Measurements from ENCODE around the gene YKT6.

The YKT6 gene

DNA sequence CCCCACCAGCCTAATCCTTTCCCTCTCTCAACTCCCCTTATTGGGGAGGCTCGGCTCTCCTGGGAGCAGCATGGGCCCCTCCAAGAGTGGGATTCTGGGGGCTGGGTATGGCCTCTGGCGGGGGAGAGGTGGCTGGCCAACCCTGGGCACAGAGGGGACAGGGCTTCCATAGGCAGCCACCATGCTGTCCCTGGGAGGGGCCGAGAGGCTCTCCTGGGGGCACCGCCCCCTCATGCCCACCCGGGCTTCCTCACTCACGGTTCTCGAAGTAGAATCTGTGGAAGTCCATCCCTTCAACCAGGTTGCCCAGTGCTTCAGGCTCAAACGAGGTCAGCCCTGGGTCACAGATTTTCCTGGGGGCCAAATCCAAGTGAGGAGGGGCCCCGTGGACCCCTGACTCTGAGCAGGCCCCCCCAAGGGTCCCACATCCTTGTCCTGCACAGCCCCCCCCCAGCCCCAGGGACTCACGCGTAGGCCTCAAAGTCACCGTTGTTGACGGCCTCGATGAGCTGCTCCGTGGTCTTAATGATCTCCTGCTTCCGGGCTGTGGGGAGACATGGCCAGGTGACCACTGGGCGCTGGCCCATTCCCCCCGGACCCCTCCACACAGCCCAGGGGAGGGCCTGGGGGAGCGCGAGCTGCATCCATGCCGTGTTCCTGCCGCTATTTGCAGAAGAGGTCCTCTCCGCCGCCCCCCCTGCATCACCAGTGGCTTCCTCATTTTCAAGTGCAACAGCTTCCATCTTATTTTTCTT lies 19.8 kb downstream of the YKT6 start:
- no peak for DNase-seq

DNA sequence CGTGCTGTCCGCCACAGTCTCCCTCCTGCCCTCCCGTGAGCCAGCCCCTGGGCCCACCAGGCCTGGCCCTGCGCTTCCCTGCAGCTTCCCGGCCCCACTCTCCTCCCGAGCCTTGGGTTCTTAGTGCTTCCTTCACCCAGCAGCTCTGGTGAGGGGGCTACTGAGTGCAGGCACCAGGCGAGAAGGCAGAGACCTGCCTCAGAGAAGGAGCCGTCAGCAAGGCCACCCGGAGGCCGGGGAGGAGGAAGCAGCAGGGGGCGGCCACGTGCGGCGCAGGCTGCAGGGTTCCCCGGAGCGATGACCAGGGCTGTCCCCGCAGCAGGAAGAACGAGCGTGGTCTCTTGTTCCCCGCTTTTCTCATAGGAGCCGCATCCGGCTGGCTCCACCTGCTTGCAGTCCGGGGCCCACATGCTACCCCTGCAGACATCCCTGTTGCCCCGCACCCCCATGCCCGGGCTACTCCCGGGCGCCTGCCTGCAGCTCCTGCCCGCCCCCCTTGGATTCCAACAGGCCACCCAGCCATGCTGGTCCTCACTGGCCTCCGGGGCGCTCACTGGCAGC lies 20.5 kb downstream of the YKT6 start:
- no peak for DNase-seq

GRCh38 chr7:44222074-44222473 lies 21.3 kb downstream of the YKT6 start:
- no peak for DNase-seq

DNA sequence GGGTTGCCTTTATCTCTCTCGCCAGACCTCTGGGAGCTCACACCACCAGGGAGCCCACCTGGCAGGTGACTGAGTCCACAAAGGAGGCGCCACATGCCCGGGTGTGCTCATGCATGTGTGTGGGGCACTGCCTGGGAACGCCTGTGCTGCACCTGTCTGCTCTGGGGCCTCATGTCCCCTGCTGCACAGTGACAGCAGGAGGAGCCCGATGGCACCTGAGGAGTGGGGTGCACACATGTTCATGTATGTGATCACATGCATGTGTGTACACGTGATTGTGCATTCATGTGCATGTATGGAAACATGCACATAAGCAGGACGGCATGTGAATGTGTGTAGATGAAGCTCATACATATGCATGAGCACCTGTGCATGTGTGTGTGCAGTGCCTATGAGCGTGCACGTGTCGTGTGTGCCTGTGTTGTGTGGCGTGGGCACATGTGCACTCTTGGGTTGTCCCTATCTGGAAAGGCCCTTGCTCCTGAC lies 22.0 kb downstream of the YKT6 start:
- DNase-seq, result no peak

- no peak for DNase-seq
Measured at GRCh38 chr7:44223362-44224079, 22.7 kb downstream of the YKT6 start.

DNA sequence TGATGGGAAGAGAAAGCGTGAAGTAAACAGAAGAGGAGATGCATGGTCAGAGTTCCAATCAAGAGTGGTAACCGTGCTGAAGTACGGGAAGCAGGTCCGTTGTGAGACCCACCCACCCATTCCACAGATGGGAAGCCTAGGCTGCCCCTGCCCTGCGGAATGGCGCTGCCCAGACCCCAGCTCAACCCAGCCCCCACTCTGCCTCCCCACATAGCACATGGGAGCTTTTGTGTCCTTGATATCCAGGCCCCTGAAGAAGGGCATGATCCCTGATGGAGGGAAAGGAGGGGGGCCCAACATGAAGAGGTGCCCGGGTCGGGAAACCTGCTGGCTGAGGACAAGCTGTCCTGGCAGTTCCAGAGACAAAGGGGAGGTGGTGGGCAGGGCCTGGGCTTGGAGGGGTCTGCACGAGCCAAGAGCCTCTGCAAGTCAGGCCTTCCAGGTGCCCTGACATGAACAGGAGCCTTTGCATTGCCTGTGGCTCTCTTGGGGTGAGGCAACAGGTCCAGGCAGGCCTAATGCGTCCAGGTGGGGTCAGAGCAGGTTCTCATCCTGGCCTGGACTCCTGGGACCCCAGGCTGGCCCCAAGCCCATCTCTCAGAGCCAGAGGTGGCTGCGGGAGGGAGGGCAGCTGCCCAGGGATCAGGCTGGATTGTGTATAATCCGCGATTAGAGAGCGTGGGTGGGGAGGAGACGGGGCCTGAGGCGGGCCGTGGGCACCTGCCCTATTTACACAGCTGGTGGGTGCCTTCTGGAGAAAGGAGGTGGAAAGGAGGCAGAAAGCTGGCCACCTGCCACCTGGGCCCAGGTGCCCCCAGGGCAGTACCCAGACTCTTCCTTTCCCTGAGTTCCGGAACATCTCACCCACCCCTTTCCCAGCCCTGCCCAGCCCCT lies 23.5 kb downstream of the YKT6 start:
- DNase-seq, result no peak

- DNase-seq, result no peak
Measured at GRCh38 chr7:44224974-44225565, 24.3 kb downstream of the YKT6 start.

DNA sequence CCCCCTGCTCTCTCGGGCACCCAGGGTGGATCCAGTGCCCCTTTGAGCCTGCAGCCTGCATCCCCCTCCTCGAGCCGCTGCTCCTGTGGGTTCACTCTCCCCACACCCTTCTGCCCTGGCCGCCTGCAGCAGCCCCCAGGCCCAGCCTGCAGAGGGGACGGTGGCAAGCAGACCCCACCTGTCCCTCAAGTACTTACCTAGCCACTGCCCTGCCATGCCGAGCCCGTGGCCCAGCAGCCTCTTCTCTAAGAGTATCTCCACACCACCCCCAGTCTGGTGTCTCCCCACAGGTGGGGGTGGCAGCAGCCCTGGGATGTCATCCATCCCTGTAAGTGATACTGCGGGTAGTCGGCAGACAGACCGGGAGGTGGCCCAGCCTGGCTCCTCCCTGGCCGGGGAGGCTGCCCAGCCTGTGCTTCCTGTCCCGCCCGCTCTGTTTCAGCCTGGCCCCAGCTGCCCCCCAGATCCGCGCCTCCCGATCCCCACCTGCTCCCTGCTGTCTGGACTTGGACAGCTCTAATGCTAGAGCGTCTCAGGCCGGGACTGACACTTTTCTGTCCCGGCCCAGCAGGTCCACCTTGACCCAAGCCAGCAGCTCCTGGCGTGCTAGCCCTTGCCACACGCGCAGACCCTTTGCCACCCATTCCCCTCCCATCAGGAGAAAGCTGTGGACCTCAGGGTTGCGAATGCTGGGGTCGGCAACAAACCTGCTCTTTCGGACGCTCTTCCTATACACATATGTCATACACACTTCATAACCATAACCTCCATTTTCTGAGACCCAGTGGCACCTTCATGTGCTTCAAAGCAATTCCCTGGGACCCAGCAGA lies 25.0 kb downstream of the YKT6 start:
- DNase-seq, result no peak

GRCh38 chr7:44226396-44226753 lies 25.6 kb downstream of the YKT6 start:
- no peak for DNase-seq

DNA sequence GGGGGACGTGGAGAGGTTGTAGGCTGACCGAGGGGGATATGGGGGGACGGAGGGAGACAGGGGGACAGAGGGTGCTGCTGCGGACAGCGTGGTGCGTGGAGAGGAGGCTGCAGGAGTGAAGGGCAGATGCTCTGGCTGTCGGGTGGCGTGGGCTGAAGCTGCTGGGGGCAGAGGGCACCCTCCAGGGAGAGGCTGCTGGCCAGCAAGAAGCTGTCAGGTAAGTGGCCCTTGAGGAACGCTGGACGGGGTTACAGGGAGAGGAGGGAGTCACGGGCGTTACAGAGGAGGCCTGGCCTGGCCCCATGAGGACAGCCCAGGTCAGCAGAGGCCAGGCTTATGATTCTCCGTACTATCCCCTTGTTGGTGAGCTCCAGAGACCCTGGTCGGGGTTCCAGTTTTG lies 27.1 kb downstream of the YKT6 start:
- no peak for DNase-seq

- no peak for DNase-seq
Measured at GRCh38 chr7:44228571-44229350, 28.0 kb downstream of the YKT6 start.

GRCh38 chr7:44229546-44230105 lies 28.8 kb downstream of the YKT6 start:
- DNase-seq, result no peak

GRCh38 chr7:44230286-44230685 lies 29.5 kb downstream of the YKT6 start:
- DNase-seq, result no peak

- DNase-seq, result no peak
Measured at GRCh38 chr7:44231088-44231487, 30.3 kb downstream of the YKT6 start.

DNA sequence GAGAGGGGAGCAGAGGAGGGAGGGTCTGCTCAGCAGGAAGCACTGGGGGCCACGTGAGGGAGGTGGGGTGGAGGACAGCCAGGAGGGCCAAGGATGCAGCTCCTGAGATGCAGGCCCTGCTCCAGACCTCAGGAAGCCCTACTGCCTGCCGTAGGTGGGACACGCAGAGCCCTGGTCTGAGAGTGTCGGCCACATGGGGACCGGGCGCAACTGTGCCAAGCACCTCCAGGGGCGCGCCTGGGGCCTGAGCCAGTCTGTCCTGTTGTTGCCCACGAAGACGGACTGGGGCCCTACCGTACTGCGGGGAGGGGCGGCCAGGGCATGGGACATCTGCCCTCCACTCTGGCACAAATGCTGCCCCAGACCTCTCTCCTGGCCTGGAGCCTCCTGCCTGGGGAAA lies 31.6 kb downstream of the YKT6 start:
- DNase-seq, result no peak

DNA sequence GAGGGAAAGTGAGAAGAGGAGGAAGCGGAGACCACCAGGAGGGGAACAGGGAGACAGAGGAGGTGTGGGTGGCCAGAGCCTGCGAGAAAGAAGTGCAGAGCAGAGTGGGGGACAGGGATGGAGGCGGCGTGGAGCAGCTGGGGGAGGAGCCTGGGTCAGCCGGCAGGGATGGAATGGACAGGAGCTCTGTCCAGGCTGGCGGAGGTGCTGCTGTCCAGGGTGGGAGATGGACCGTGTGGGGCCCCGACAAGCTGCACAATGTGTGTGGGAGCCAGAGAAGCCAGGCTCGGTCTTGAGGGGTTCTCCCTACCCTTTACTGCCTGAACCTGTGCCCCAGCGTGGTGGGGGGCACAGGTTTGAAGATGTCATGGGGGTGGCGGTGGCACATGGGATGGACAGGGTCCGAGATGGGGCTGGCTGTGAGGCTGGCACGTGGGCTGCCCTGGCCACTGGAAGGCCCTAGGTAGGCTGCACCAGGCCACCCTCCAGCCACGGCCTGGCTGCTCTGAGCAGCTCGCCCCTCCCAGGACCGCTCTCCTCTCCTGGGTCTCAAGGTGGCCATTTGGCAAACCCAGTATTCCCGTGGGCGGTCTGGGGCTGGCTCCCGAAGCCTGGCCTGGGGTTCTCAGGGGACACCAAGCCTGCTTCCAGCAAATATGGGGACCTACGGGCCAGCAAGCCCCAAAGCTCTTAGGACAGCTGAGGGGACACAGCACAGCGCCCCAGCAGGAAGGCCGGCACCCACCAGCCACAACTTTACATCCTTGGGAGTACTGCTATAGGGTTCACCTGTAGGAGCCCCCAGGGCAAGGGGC lies 32.3 kb downstream of the YKT6 start:
- DNase-seq, result no peak

- DNase-seq, result no peak
Measured at GRCh38 chr7:44235066-44235465, 34.3 kb downstream of the YKT6 start.

- no peak for DNase-seq
Measured at GRCh38 chr7:44235582-44236332, 35.0 kb downstream of the YKT6 start.

- no peak for DNase-seq
Measured at GRCh38 chr7:44236333-44236728, 35.6 kb downstream of the YKT6 start.

Data from stimulated activated CD4-positive, alpha-beta T cell treated with anti-CD3 and anti-CD28 coated beads, Interleukin-15, amount 100 ng/mL, for 24 hours (primary cell).